Activated CD4-positive, alpha-beta T cell treated with anti-CD3 and anti-CD28 coated beads, Interleukin-2, Interleukin-6, amounts not matched to agents 100 ng/mL and 50 ng/mL, durations not matched to agents 16 hours and 8 hours (primary cell): ENCODE measurements around the gene PRCC.

Experiments used
- DNase-seq: peaks from one replicate; pipeline ENCODE4 v3.0.0-alpha.2; 2020

PRCC gene, protein sequence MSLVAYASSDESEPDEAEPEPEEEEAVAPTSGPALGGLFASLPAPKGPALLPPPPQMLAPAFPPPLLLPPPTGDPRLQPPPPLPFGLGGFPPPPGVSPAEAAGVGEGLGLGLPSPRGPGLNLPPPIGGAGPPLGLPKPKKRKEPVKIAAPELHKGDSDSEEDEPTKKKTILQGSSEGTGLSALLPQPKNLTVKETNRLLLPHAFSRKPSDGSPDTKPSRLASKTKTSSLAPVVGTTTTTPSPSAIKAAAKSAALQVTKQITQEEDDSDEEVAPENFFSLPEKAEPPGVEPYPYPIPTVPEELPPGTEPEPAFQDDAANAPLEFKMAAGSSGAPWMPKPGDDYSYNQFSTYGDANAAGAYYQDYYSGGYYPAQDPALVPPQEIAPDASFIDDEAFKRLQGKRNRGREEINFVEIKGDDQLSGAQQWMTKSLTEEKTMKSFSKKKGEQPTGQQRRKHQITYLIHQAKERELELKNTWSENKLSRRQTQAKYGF

DNA sequence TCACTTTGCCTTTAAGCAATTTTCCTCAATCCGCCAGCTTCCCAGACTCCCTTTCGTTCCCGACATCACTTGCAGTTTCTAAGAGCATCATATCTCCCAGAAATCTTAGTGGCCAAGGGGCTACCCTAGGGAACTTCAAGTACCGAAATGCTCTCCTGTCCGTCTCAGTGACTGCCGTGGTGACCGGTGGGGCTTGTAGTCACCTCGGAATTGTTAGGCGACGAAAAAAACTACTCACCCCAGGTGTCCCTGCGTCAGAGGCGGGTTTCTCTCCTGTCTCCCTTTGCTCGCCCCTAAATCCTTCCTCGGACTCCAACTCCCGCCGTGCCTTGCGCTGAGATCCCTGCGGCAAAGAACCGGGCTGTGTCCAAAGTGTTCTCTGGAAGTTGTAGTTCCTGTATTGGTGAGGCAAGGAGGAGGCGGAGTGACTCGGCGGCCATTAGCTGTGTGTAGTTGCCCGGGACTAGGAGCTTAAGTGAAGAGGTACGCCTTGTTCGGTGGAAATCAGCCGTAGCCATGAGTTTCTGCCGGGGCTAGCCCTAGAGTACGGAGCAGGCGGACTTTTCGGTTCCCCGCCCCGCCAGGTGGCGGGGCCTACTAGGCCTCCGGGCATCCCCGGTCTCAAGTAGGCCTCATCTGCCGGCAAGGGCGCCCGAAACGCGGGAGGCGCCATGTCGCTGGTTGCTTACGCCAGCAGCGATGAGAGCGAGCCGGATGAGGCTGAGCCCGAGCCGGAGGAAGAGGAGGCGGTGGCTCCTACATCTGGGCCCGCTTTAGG, at the start of gene PRCC:
PRCC (plus strand) TSS at position 435 of the 778 bp plus-strand sequence; CDS start at position 672, 237 bp downstream.
- peak; percentile 99 for DNase-seq

DNA sequence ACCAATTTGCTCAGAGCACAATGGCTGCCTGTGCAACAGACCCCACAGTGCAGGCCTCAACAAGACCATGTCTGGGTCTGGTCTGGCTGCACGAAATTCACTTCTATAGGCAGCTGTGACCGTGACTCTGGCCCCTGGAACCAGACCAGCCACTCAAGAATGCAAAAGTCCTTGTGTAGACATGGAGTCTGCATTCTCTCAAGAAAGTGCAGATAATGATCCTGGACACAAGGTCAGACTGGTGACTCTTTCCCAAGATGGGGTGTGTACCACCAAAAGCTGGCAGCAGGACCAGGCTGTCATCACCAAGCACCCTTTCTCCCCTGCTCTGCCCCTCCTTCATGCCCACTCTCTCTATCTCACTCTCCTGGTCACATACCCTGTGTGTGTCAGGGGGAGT, 46.2 kb upstream of the PRCC start:
- no peak for DNase-seq

DNA sequence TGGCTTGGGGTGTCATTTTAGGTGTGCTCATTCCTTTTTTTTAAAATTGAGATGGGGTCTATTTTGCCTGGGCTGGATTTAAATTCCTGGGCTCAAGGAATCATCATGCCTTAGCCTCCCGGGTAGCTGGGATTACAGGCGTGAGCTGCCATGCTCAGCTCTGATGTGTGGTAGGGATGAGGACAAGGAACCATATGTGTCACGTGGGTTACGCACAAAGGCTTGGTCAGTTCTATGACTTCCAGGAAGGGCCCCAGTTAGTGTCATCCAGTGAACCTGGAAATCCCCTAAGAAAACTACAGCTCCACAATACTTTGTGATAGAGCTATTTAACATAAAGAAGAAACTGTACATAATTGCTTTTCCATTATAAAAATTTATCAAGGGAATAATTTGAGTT, 45.8 kb upstream of the PRCC start:
- peak; percentile 65 for DNase-seq

DNA sequence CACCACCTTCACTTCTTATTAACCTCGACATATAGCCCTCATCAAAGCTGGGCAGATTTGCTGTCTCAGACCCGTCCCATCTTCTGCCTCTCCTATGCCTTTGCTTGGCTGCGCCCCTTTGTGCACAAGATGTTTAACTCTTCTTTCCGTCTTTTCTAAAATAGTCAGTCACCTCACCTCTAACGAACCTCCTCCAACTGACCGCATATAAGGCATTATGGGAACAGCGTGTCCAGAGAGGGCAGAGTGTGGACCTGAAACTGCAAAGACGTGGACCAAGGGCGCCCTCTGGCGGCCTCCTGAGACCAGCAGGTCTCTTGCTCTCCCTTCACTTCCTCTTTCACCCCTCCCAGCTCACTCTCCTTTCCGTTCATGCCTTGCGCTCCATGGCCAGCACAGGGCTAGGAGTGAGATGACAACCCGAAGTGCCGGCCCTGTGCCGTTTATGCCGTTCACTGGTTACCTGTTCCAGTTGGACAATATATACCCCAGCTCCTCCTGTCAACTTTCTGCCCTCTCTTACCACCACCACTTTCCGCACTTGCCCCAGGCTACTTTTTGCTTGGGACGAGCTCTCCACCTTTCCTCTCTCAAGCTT, 41.6 kb upstream of the PRCC start:
- peak; percentile 91 for DNase-seq

DNA sequence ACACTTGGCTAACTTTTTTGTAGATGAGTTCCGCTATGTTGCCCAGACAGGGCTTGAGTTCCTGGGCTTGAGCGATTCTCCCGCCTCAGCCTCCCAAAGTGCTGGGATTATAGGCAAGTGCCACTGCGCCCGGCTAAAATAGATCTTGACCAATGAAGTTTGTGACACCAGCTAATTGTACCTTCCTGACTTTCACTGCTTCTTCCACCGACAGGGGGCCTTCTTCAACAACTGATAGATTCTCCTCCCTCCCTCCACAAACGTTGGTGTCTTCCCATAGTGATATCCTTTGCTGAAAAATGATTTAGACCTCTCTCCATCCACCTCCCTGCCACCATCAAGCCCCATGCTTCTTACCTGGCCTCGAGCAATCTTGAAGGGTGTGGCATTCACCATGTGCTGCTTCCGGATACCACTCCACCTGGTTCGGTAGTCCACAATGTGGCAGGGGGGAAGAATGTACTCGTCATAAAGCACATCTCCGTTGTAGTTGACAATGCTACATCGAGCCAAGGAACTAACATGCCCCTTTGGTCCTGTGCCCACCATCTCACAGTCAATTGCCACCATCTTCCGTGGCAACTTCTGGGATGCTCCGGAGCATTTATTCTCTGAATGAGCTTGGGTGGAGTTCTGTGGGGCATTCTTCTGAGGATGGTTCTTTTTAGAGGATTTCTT, 40.6 kb upstream of the PRCC start:
- peak; percentile 70 for DNase-seq

DNA sequence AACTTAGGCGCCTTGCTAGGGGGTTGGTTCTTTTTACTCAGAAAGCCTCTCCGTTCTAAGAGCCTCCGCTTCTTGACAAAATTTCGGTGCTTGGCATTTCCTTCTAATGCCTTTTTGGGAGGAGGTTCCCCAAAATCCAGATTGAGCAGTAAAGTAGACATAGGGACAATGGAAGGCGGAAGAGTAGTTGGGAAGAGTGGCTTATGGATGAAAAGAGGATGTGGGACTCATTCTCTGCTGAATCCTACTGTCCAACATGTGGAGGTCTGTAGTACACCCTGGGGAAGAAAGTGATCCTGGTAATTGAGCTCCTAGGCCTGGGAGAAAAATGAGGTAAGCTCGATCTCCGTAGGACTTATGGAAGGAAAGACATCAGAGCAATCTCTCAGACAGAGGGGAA, 39.8 kb upstream of the PRCC start:
- DNase-seq: no peak

DNA sequence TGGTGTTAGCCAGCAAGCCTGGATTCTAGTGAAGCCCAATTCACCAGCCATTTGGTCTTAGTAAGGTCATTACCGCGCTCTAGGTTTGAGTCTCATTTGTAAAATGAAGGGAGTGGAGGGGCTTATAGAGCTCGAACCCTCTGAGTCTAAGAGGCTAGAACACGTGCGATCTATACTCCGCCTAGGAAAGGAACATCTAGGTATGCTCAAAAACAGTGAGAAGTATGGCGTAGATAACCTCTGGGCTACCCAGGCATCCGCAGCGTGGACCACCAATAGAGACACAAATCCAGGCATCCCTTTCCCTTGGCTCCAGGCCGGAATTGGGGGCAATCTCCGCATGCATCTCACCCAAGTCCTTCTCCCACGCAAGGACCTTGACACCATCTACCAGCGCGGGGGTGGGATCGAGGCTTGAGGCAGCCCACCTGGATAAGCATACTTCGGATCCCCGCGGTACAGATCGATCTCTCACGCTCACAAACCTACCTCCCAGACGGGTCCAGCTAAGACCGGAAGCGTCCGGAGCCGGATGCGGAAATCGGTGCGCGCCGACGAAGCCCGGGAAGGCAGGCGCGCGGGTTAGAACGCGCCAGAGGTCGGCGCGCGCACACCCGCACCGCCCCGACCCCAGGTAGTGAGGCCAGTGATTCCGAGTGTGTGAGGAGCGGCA, 39.3 kb upstream of the PRCC start, which contains the start of gene METTL25B:
METTL25B (plus strand) TSS at position 544 of the 673 bp plus-strand sequence. CDS start 636 bp downstream, outside the sequence.
- DNase-seq: peak; percentile 90

DNA sequence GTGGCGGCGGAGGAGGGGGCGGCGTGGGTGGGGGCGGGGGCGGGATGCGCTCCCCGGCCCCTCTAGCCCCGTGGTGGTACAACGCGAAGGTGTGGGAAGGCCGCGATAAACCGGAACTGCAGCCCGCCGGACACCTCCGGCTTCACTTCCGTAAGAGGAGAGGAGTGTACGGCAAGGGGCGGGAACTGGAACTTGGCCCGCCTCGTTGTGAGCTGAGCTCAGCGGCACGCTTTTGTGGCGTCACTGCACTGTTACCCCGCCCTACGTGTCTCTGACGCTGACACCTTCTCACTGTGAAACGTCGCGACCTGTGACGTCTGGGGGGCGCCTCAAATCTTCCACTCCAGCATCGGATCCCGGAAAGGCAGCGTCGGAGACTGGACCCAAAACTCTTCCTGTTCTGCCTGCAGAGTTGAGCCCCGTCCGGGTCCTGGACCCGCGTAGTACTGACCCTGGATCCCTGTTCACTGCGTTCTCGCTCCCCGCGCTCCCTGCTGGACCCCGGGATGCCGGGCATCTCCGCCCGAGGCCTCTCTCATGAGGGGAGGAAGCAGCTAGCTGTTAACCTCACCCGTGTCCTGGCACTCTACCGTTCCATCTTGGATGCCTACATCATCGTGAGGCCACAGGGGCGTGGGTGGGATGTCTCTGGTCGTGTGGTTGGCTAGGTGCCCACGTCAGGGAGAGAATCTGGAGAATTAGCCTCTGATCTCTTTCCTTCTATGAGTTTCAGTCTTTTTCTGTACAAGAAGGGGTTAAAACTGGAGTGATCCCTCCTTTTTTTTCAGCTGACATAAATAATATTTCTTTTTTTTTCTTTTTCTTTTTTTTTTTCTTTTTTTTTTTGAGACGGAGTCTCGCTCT, 38.5 kb upstream of the PRCC start, which contains the start of gene ISG20L2:
ISG20L2 (minus strand) TSS at position 168 of the 864 bp plus-strand sequence. CDS start 1,114 bp downstream, outside the sequence.
- DNase-seq: peak; percentile 97

DNA sequence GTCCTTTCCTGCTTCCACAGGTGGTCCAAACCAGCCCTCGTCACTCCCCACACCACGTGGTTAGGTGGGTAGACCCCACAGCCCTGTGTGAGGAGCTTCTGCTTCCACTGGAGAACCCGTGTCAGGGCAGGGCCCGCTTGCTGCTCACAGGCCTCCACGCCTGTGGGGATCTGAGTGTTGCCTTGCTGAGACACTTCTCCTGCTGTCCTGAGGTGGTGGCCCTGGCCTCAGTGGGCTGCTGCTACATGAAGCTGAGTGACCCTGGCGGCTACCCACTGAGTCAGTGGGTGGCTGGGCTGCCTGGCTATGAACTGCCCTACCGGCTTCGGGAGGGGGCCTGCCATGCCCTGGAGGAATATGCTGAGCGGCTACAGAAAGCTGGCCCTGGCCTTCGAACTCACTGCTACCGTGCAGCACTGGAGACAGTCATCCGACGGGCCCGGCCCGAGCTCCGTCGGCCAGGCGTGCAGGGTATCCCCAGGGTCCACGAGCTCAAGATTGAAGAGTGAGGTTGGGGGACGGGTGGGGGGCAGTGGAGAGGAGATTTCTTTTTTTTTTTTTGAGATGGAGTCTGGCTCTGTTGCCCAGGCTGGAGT, 33.2 kb upstream of the PRCC start:
- DNase-seq: no peak

DNA sequence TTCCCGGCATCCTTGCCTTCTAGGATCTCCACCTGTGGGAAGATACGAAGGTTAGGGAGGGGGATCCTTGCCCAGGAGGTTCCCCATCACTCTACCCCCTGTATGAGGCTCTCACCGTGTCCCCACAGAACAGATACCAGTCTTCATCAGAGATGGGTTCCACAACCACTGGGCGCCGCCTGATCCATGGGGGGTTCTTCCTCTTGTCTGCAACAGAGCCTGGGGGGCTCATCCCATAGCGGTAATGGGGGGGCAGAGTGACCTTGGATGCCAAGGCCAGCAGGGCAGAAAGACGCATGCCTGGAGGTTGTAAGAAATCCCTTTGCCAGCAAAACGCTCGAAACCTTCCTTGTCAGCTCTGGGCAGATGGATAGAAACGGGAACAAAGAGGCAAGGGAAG, 28.9 kb upstream of the PRCC start:
- no peak for DNase-seq

DNA sequence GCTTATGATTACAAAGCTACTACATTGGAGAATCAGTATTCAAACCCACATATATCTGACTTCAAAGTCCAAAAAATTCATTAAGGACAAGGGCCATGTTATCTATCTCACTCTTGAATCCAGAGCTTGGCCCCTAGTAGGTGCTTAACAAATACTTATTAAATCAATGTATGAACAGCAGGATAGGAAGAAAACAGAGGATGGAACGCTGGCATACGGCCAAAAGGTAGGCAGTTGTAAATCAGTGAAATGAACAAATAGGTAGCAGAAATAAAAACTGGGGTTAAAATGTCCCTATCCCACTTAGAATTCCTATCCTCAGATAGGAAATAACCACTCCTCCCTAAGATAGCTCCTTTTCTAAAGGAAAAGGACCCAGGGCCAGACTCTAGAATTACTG, 28.4 kb upstream of the PRCC start:
- DNase-seq: no peak

DNA sequence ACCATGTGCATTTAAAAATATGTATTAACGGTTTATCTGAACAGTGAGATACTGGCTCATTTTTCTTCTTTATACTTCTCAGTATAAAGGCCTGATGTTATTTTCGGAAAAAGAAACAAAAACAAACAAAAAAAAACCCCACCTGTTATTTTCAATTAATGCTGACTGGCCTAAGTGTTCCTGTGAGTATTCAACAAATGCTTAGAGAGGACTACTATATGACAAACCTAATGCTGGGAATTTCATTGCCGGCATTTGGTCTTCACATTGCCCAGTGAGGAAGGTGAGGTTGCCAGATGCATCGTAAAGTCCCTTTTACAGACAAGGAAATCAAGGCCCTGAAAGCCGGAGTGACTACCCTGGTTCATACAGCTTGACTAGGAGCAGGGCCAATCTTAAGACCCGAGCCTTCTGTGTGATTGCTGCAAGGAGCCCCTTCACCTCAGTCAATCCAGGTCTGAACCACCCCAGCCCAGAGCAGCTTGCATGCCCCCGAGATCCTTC, 27.0 kb upstream of the PRCC start:
- DNase-seq: peak; percentile 39

DNA sequence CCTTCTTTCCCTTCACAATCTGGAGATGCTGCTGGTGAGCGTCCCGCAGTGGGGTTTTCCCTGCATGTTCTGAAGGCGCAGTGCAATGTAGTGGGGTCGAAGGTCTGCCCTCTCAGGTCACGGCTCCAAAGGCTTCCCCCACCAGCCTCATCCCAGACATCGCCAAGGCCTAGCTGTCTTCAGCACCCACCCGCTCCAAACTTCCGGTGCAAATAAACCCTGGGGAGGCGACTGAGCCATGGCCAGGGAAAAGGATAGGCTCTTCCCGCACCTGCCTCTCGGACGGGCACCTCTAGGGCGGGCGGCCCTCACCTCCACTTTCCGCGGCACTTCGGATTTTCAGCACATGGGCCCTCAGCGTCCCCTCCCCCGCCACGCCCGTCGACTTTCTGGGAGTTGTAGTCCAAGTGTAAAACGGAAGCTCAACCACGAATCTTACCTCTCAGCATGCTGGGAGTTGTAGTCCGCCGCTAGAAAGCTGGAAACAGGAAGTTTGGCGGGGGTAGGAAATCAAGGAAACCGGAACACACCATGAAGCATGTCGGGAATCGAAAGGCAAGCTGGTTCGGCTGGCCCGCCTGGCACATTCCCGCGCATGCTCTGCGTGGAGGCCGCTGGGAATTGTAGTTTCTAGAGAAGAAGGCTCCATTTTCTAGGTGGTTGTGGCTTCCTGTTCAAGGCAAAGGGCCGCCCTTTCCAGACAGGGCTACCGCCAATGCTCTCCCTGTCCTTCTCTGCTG, 26.4 kb upstream of the PRCC start, which contains the start of gene MRPL24:
MRPL24 (minus strand) TSS at position 348 of the 740 bp plus-strand sequence. CDS start 2,384 bp downstream, outside the sequence.
- DNase-seq: peak; percentile 99

DNA sequence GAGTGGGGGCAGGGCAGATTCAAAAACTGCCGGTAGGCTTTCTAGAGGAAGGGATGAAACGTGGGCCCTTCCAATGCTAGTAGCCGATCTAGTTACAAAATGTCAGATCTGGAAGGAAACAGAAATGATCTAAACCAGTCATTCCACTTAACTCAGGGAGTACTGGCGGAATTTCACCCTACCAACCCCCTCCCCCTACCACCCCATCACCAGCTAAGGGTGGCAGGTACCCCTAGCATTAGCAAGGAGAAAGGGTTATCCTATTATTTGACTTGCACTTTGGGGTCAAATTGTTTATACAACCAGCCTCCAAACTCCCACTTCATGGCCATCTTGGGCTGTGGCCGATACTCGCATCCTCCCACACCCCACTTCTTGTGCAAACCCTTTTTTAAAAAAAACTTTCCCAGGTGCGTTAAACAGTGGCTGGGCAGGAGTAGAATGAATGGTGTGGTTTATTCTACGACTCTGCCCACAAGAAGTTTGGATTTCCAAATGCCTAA, 25.8 kb upstream of the PRCC start:
- no peak for DNase-seq

DNA sequence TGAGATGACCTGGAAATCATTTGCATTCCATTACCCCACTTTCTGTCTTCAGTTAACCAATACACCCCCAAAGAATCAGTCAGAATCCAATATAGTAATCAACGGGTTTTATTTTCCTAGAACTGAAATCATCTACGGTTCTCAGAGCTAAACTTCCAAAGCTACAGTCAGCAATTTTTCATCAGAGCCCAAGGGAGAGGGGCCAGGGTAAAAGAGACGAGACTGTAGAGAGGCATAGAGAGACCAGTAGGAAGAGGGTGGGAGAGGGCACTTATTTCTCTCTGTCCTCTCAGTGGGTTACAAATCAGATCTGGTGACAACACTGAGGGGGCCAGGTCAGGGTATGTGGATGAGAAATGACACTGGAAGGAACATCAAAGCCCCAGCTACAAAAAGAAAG, 25.3 kb upstream of the PRCC start:
- DNase-seq: no peak

DNA sequence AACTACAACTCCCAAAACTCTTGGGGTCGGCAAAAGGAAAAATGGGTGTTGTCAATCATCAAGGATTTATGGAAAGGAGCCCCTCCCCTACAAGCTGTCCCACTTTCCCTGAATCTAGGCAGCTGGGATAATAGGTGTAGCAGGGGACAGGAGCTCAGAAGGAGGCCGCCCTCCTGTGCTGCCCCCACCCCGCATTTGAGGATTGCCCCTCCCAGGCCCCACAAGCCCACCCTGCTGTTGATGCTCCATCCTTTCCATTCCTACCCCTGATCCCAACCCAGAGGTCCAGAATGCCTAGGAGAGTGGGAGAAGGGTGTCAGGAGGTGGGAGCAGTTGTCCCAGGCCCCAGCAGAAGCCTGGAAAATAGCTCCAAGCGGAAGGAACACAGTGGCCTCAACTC, 24.5 kb upstream of the PRCC start:
- DNase-seq: no peak

DNA sequence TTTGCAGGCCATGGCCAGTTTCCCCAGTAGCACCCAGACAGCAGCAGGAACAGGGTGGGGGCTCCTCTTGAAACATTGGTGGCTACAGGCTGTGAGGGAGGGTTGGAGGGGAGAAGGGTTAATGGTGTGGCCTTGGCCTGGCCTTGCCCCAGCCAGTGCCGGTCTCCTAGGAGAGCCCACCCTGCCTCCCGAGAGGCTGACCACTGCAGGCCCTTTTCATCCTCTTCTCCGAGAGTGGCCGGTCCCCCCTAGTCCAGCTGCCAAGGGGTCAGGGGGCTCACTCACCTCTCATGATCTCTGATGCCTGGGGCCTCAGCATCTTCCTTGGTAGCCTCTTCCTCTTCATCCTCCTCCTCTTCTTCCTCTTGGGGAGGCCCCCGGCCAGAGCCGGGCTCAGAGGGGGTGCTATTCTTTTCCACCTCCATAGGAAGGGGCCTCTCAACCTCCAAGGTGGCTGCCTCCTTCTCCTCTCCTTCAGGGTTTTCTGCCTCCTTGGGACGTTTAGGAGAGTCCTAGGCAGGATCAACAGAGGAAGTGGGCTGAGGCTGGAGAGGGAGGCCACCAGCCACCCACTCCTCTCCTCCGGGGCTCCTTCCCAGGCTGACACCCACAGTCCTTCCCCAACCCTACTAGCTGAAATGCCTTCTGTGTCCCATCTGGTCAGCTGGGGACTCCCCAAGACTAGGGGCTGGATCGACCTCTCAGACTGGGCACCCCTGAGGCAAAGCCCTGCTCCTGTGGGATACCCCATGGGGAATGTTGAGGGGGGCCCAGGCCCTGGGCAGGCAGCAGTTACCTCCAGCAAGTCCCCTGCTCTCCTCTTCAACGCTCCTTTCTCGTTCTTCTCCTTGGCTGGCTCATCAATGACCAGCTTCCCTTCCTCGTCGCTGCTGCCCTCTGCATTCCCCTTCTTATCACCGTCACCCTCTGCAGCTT, 23.7 kb upstream of the PRCC start:
- no peak for DNase-seq

DNA sequence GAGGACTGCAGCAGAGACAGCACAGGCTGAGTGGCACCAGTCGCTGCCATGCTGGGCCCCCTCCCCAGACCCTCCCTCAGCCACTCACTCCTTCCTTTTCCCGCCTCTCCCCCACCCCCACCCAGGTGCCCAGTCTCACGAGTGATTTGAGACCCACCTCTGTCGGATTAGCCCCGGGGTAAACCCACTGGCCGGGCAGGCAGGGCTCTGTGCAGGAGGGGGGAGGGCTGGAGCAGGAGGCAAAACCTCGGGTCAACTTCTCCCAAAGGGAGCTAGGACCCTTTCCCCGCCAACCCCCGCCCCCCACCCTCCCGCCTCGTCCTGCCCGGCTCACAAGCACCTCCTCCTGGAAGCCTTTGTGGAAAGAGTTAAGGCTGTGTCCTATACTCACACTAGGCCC, 23.0 kb upstream of the PRCC start:
- no peak for DNase-seq
